GM18909 (cell line): Measurements from ENCODE around the gene NOMO2.
"Not testable (repeated sequence)": the region's sequence is repeated elsewhere in the genome, so short reads cannot be mapped to it uniquely, and the experiment has no call there.

ENCODE experiments used
- ATAC-seq: cut with Tn5 transposase; IDR thresholded peaks from one replicate; pipeline ENCODE4 v1.9.1; 2021; ENCODE audit warnings: mild to moderate bottlenecking; ENCODE audit not compliant: unreplicated experiment, poor library complexity

The NOMO2 gene

GRCh38 chr16:18382696-18383095 lies 179.2 kb downstream of the NOMO2 start:
- ATAC-seq: not testable (repeated sequence)
